Measurements from ENCODE around the gene GPR152.

DNA sequence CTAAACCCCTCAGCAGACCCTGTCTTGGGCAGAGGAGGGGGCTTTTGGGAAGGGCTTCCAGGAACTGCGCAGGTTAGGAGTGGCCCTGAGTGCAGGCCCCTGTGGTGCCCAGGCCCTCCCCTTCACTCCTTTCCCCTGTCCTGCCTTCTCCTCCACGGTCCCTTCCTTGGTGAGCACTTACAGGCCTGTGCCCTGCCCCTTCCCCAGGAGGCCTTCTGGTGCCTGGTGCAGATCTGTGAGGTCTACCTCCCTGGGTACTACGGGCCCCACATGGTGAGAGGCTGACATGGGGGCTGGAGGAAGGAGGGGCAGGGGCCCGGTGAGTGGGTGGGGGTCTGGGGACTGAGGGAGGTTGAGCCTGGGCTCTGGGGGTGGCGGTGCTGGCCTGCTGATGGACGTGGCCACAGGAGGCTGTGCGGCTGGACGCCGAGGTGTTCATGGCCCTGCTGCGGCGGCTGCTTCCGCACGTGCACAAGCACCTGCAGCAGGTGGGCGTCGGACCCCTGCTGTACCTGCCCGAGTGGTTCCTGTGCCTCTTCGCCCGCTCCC, 46.0 kb downstream of the GPR152 start:
- TF ChIP-seq, protein P1, sequence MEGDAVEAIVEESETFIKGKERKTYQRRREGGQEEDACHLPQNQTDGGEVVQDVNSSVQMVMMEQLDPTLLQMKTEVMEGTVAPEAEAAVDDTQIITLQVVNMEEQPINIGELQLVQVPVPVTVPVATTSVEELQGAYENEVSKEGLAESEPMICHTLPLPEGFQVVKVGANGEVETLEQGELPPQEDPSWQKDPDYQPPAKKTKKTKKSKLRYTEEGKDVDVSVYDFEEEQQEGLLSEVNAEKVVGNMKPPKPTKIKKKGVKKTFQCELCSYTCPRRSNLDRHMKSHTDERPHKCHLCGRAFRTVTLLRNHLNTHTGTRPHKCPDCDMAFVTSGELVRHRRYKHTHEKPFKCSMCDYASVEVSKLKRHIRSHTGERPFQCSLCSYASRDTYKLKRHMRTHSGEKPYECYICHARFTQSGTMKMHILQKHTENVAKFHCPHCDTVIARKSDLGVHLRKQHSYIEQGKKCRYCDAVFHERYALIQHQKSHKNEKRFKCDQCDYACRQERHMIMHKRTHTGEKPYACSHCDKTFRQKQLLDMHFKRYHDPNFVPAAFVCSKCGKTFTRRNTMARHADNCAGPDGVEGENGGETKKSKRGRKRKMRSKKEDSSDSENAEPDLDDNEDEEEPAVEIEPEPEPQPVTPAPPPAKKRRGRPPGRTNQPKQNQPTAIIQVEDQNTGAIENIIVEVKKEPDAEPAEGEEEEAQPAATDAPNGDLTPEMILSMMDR (IDR thresholded peaks at IDR 0.05), result no peak
- TF ChIP-seq POLR2A (IDR thresholded peaks at IDR 0.05), result no peak
